ENCODE data around the gene PLCL2. TPM values are rescaled to one million over a fixed set of nuclear protein-coding genes. Genes with fewer than 3 reads are reported as not detected.

Gene PLCL2
- total and polyA plus RNA-seq, 10 of the 15 experiments (the other 5 are each of a cell fraction or from before 2014, with no cell fraction given), result 7.5 to 37.3 (median 21.7) TPM

DNA sequence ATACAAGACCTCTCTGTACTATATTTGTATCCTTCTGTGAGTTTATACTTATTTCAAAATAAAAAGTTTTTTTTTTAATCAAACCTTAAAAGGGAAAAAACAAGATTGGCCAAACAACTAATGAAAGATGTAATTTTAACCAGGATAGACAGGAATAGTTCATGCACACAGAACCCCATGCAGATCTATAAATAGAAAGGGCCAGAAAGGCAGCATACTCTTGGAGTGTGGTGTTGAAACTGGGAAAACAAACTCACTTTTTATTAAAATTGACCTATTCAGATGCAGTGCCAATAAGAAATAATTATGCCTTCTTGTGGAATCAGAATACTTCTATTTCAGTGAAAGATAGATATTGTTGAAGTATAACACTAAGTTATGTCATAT, 204.6 kb downstream of the PLCL2 start:
- ChIA-PET POLR2A (no interaction called here), SMC1A (ENCODE audit: uncharacterized antibody, unreplicated experiment) (interaction anchor here (1.8 kb wide), 1 partner anchor 162 kb away, joined by 5 read pairs; no protein-coding TSS in a partner anchor), RAD21 (ENCODE audit: unreplicated experiment) (interaction anchor here (0.8 to 1.4 kb wide), 2 partner anchors 62 to 486 kb away, joined by 3 read pairs; no protein-coding TSS in a partner anchor), CTCF (interaction anchor here (0.8 kb wide), 1 partner anchor 23 kb away, joined by 3 read pairs; no protein-coding TSS in a partner anchor)
- Histone ChIP-seq H3K4me2 (ENCODE audit: control insufficient read depth, insufficient read depth) (no peak overlapping the region), H3K4me3 (no peak overlapping the region), H3K9me3 (replicated peaks; ENCODE audit: control insufficient read depth, insufficient read depth, low read length) (no peaks in the 10 kb centered on the region), H3K27ac (ENCODE audit: control insufficient read depth, insufficient read depth) (no peak overlapping the region), H3K4me1 (ENCODE audit: control insufficient read depth, insufficient read depth, low read length) (no peaks in the 10 kb centered on the region), H3K9ac (ENCODE audit: control insufficient read depth, insufficient read depth, low read length) (no peak overlapping the region), H2AFZ (ENCODE audit: control insufficient read depth, low read depth, low read length) (no peak overlapping the region), H3K36me3 (ENCODE audit: control insufficient read depth in 2 of 2, insufficient read depth in 2 of 2, low read length in 1 of 2) (peaks cover 2 to 7% of the 10 kb centered on the region in 2 experiments; a peak in 1 of 4 replicates), H4K20me1 (ENCODE audit: control insufficient read depth, insufficient read depth) (no peaks in the 10 kb centered on the region), H3K79me2 (ENCODE audit: control insufficient read depth, insufficient read depth, low read length) (no peaks in the 10 kb centered on the region), H3K27me3 (replicated peaks in 1 of 2; ENCODE audit: control insufficient read depth in 2 of 2, insufficient read depth in 2 of 2, low read length in 1 of 2) (no peaks in the 10 kb centered on the region)
- FAIRE-seq (no peak), DNase-seq (ENCODE audit: low read depth, low spot score) (no peak), ATAC-seq (no peak)
- intact Hi-C loops (cut with micrococcal nuclease; ENCODE audit: unreplicated experiment), result no loop called here
- no TSS peak for BruUV-seq (replicated peaks)
- TF ChIP-seq, protein P1, sequence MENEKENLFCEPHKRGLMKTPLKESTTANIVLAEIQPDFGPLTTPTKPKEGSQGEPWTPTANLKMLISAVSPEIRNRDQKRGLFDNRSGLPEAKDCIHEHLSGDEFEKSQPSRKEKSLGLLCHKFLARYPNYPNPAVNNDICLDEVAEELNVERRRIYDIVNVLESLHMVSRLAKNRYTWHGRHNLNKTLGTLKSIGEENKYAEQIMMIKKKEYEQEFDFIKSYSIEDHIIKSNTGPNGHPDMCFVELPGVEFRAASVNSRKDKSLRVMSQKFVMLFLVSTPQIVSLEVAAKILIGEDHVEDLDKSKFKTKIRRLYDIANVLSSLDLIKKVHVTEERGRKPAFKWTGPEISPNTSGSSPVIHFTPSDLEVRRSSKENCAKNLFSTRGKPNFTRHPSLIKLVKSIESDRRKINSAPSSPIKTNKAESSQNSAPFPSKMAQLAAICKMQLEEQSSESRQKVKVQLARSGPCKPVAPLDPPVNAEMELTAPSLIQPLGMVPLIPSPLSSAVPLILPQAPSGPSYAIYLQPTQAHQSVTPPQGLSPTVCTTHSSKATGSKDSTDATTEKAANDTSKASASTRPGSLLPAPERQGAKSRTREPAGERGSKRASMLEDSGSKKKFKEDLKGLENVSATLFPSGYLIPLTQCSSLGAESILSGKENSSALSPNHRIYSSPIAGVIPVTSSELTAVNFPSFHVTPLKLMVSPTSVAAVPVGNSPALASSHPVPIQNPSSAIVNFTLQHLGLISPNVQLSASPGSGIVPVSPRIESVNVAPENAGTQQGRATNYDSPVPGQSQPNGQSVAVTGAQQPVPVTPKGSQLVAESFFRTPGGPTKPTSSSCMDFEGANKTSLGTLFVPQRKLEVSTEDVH (IDR thresholded peaks at IDR 0.05; ENCODE audit: low read depth, partially characterized antibody), result no peak
- no peak for TF ChIP-seq JUND (IDR thresholded peaks at IDR 0.05; ENCODE audit: low read depth, low read length)
- no peak for TF ChIP-seq SMC3 (IDR thresholded peaks at IDR 0.05; ENCODE audit: borderline replicate concordance, low read length)
- TF ChIP-seq BHLHE40 (IDR thresholded peaks at IDR 0.05; ENCODE audit: borderline replicate concordance in 1 of 2, low read depth in 2 of 2, low read length in 1 of 2), result no peak
- in situ Hi-C loops (cut with MboI), result no loop called here

Measured in GM12878 (cell line).